SK-N-SH (cell line): ENCODE data around the gene USP27X.

Experiments
- GABPA ChIP-seq: IDR thresholded peaks from 2 replicates; pipeline ENCODE4 v1.4.0; 2012; ENCODE audit warnings: low read depth, mild to moderate bottlenecking
- TF ChIP-seq, protein P1 (sequence below): fragments of 200-600 bp; sonication (generic); IDR thresholded peaks from 2 replicates; pipeline ENCODE4 v1.6.1; 2017; ENCODE audit warnings: antibody characterized with exemption, mild to moderate bottlenecking, moderate library complexity

DNA sequence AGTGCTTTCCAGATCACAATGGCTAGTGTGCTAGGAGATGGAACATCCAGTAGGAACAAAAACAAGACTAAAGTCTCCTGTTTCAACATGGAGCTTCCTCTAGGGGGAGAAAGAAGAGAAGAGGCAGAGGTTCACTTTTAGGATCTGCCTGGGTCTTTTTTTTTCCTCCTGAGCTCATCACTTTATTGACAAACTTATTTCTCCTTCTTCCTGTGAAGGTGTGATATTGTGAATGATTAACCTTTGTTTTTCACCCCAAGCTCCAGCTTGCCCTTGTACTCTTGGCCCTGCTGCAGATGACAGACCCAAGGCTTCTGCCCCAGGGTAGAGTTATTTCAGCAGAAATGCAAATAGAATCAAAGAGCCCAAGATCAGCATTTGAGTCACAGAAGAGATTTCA, 36.7 kb upstream of the USP27X start:
- TF ChIP-seq, protein P1, sequence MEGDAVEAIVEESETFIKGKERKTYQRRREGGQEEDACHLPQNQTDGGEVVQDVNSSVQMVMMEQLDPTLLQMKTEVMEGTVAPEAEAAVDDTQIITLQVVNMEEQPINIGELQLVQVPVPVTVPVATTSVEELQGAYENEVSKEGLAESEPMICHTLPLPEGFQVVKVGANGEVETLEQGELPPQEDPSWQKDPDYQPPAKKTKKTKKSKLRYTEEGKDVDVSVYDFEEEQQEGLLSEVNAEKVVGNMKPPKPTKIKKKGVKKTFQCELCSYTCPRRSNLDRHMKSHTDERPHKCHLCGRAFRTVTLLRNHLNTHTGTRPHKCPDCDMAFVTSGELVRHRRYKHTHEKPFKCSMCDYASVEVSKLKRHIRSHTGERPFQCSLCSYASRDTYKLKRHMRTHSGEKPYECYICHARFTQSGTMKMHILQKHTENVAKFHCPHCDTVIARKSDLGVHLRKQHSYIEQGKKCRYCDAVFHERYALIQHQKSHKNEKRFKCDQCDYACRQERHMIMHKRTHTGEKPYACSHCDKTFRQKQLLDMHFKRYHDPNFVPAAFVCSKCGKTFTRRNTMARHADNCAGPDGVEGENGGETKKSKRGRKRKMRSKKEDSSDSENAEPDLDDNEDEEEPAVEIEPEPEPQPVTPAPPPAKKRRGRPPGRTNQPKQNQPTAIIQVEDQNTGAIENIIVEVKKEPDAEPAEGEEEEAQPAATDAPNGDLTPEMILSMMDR = no peak
- TF ChIP-seq GABPA = no peak
